Measurements from ENCODE around the gene BCAR1. TPM values are rescaled to one million over a fixed set of nuclear protein-coding genes. Genes with fewer than 3 reads are reported as not detected.
"Not testable (repeated sequence)": the region's sequence is repeated elsewhere in the genome, so short reads cannot be mapped to it uniquely, and the experiment has no call there.

Gene BCAR1
- polyA plus RNA-seq, 1 donor from 2014 or later: not detected

DNA sequence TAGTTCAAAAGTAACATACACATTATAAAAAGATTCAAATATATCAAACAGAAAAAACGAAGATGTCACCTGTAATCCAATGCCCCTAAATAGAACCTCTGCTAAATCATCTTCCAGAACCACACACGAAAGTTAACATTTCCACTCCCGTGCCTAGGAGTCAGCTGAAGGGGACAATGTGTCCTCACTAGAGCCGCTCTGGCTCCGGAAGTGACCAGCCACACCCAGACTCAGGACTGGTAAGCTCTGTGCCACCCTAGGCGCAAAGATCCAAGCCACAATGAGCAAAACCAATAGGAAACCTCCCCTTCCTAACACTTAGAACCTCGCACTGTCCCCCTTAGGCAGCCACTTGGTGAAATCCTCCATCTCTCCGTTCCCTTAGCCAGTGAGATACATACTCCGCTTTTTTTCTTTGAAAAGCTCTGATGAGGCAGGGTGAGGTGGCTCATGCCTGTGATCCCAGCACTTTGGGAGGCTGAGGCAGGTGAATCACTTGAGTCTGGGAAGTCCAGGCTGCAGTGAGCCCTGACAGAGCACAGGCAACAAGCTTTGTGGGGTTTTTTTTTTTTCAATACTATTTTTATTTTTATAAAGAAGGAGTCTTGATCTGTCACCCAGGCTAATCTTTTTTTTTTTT is 20.8 kb downstream of the BCAR1 start:
- Mint-ChIP-seq H3K4me1 (peaks cover 0 to 2% (median 0%) of the 10 kb centered on the region in 3 donors), H3K27me3 (peaks cover 29% of the 10 kb centered on the region), H3K9me3 (no peaks in the 10 kb centered on the region), H3K4me3 (no peak overlapping the region), H3K36me3 (no peaks in the 10 kb centered on the region), H3K27ac (no peak overlapping the region)

DNA sequence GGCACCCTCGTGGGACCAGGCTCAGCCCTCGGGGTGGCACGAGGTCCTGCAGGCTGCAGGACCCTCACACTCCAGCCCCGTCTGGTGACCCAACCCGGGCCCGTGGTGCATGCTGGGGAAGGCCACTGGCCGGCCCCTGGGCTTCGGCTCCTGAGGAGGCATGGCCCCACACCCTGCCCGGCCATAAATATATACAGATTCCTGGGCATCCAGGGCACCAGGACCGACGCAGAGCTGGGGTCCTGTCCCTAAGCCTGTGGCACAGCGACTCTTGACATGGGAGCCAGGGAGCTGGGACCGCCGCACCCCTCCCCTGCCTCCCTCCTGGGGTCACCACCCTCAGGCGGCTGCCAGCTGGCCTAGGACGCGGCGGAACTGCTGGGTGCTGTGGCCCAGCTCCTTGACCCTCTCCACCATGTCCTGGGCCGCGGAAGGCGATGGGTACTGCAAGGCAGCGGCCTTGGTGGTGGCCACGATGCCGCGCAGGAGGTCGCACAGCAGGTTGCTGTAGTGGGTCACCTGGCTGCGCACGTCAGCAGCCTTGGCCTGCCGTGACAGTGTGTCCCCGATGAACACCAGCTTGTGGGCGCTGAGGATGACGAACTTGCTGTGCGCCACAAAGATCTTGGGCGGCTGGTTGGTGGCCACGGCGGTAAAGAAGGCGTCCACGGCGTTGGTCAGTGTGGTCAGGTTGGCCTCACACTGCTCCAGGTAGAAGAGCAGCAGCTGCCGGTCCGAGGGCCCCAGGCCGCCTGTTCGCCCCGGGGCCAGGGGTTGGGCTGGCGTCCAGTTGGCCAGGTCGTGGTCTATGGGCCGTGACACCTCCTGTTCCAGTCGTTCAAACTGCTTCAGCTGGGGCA is 22.0 kb downstream of the BCAR1 start:
- Mint-ChIP-seq H3K36me3 (no peaks in the 10 kb centered on the region), H3K4me3 (peak overlapping the region in 1 of 4 donors; percentile 23), H3K27me3 (peaks cover 29% of the 10 kb centered on the region), H3K27ac (no peak overlapping the region), H3K9me3 (no peaks in the 10 kb centered on the region), H3K4me1 (peaks cover 0 to 2% (median 0%) of the 10 kb centered on the region in 3 donors)

- no peaks in the 10 kb centered on the region for H3K36me3 Mint-ChIP-seq
Measured at GRCh38 chr16:75228143-75228976, 23.1 kb downstream of the BCAR1 start.

GRCh38 chr16:75227361-75228142 is 23.9 kb downstream of the BCAR1 start:
- no peaks in the 10 kb centered on the region for H3K9me3 Mint-ChIP-seq
- no peak overlapping the region for H3K4me3 Mint-ChIP-seq
- H3K36me3 Mint-ChIP-seq: no peaks in the 10 kb centered on the region

More at GRCh38 chr16:75228143-75228976, 23.1 kb downstream of the BCAR1 start:
- Mint-ChIP-seq H3K4me1 (no peaks in the 10 kb centered on the region), H3K27me3 (peaks cover 30% of the 10 kb centered on the region), H3K27ac (no peak overlapping the region), H3K4me3 (no peak overlapping the region), H3K9me3 (no peaks in the 10 kb centered on the region)

GRCh38 chr16:75226550-75227360 is 24.7 kb downstream of the BCAR1 start:
- Mint-ChIP-seq H3K4me1 (no peaks in the 10 kb centered on the region), H3K27me3 (peaks cover 29% of the 10 kb centered on the region), H3K36me3 (no peaks in the 10 kb centered on the region), H3K4me3 (no peak overlapping the region), H3K27ac (no peak overlapping the region), H3K9me3 (no peaks in the 10 kb centered on the region)

More at GRCh38 chr16:75227361-75228142, 23.9 kb downstream of the BCAR1 start:
- Mint-ChIP-seq H3K27ac (no peak overlapping the region), H3K4me1 (no peaks in the 10 kb centered on the region), H3K27me3 (peaks cover 29% of the 10 kb centered on the region)

GRCh38 chr16:75225678-75226515 is 25.5 kb downstream of the BCAR1 start:
- Mint-ChIP-seq H3K36me3 (no peaks in the 10 kb centered on the region), H3K4me1 (no peaks in the 10 kb centered on the region), H3K27me3 (peaks cover 23% of the 10 kb centered on the region), H3K9me3 (no peaks in the 10 kb centered on the region), H3K4me3 (no peak overlapping the region), H3K27ac (no peak overlapping the region)

DNA sequence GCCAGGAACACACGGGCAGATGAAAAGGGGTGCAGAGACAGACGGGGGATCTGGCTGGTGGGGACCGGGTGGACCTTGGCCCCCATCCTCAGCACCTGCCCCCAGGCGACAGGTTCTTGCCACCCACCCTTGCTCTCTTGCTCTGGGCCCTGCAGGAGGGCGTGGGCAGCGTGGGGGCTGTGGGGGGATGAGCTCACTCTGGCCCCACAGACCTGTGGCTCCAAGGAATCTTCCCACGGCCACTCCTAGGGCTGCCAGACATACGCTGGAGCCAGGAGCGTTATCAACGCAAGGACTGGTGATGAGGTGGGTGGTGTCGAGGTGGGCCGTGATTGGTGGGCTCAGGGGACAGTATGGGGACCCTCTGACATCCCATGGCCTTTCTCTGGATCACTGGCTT is 26.3 kb downstream of the BCAR1 start:
- H3K36me3 Mint-ChIP-seq: no peaks in the 10 kb centered on the region
- peaks cover 0 to 3% (median 0%) of the 10 kb centered on the region in 3 donors for H3K4me1 Mint-ChIP-seq
- H3K4me3 Mint-ChIP-seq: no peak overlapping the region
- H3K9me3 Mint-ChIP-seq: no peaks in the 10 kb centered on the region
- peaks cover 19% of the 10 kb centered on the region for H3K27me3 Mint-ChIP-seq
- H3K27ac Mint-ChIP-seq: no peak overlapping the region

DNA sequence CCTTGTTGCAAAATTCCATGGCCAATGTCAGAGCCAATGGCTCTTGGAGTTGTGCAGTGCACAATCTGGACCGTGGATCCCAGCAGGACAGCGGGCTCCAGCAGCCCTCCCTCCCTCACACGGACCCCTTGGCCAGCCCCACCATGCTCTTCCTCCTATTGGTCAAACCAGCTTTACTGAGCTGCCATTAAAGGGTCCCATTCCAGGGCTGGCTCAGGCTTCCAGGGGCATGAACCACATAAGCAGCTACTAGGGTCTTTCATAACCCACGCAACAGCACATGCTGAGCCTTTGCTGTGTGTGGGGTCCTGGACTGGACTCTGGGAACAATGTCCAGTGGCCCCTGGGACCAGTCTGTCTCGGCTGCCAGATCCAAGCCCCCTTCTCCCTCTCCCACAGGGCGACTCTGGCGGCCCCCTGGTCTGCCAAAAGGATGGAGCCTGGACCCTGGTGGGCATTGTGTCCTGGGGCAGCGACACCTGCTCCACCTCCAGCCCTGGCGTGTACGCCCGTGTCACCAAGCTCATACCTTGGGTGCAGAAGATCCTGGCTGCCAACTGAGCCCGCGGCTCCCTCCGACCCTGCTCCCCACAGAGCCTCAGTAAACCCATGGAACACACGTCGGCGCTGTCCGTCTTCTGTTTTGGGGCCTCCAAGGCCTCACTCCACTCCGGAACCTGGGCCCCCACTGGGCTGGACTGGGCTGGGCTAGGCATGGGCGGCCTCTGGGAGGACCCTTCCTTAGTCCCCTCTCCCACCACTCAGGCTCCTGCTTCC is 26.9 kb downstream of the BCAR1 start:
- H3K9me3 Mint-ChIP-seq: no peaks in the 10 kb centered on the region
- no peaks in the 10 kb centered on the region for H3K36me3 Mint-ChIP-seq
- peaks cover 3 to 7% (median 6%) of the 10 kb centered on the region in 3 donors for H3K4me1 Mint-ChIP-seq
- H3K4me3 Mint-ChIP-seq: peak overlapping the region in 1 of 4 donors; percentile 15
- H3K27ac Mint-ChIP-seq: no peak overlapping the region
- peaks cover 17% of the 10 kb centered on the region for H3K27me3 Mint-ChIP-seq

GRCh38 chr16:75223129-75223528 is 28.3 kb downstream of the BCAR1 start:
- H3K4me3 Mint-ChIP-seq: not testable (repeated sequence)

DNA sequence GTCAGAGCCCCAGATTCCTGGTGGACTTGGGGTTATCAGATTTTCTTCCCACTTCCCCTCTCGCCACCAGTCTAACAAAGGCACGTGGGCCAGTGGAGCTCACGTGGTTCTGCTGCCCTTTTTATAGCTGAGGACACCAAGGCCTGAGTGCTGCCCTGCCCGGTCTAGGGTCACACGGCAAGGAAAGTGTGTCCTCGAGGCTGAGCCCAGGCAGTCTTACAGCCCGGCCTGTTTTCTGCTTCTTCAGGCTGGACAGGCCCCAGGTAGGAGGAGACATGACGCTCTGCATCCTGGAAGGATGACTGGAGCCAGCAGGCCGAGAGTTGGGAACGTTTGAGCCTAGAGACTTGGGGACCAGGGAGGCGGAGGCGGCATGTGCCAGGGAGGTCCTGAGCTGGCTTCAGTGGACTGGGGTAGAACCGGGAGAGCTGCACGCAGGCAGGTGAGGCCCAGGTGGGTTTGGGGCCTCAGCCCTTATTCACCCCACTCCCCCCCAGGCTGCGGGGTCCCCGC is 29.1 kb downstream of the BCAR1 start:
- peak overlapping the region in 1 of 3 donors; percentile 74 for H3K27ac Mint-ChIP-seq
- no peaks in the 10 kb centered on the region for H3K9me3 Mint-ChIP-seq

More at GRCh38 chr16:75223129-75223528, 28.3 kb downstream of the BCAR1 start:
- not testable (repeated sequence) for H3K9me3 Mint-ChIP-seq, H3K27ac Mint-ChIP-seq, H3K36me3 Mint-ChIP-seq
- Mint-ChIP-seq H3K4me1 (peaks cover 7 to 12% (median 10%) of the 10 kb centered on the region in 3 donors), H3K27me3 (peaks cover 17% of the 10 kb centered on the region)

GRCh38 chr16:75219838-75220237 is 31.6 kb downstream of the BCAR1 start:
- Mint-ChIP-seq H3K4me3 (peak overlapping the region; percentile 23 to 83 (median 60)), H3K27ac (peak overlapping the region in 2 of 3 donors; percentile 50 to 76), H3K9me3 (no peaks in the 10 kb centered on the region), H3K4me1 (peaks cover 8 to 12% (median 11%) of the 10 kb centered on the region in 3 donors), H3K27me3 (peaks cover 8% of the 10 kb centered on the region), H3K36me3 (no peaks in the 10 kb centered on the region)

More for the DNA sequence above, 29.1 kb downstream of the BCAR1 start:
- Mint-ChIP-seq H3K36me3 (no peaks in the 10 kb centered on the region), H3K4me1 (peaks cover 8 to 12% (median 11%) of the 10 kb centered on the region in 3 donors), H3K4me3 (peak overlapping the region in 1 of 4 donors; percentile 63), H3K27me3 (peaks cover 12% of the 10 kb centered on the region)

- H3K36me3 Mint-ChIP-seq: no peaks in the 10 kb centered on the region
- no peak overlapping the region for H3K4me3 Mint-ChIP-seq
- no peak overlapping the region for H3K27ac Mint-ChIP-seq
- H3K4me1 Mint-ChIP-seq: peaks cover 8 to 12% (median 11%) of the 10 kb centered on the region in 3 donors
- H3K27me3 Mint-ChIP-seq: peaks cover 3% of the 10 kb centered on the region
- no peaks in the 10 kb centered on the region for H3K9me3 Mint-ChIP-seq
Measured at GRCh38 chr16:75219088-75219487, 32.3 kb downstream of the BCAR1 start.

Data from IgD-negative memory B cell (primary cell).